OCI-LY7 (cell line): ENCODE data around the gene FBLN1. TPM values are rescaled to one million over a fixed set of nuclear protein-coding genes. Genes with fewer than 3 reads are reported as not detected.

Source experiments
- BruUV-seq: library from RNA; stranded (reverse); fragments of 400-500 nt; replicated peaks from 2 replicates; lab custom pipeline; 2021; lab: Mats Ljungman, UMichigan
- CTCF ChIA-PET: fragments of 300-600 bp; sonication (Branson Sonifier 250); formaldehyde crosslinking; loops from one replicate; lab custom pipeline; 2022; ENCODE audit warnings: antibody characterized with exemption; ENCODE audit not compliant: unreplicated experiment; lab: Charles Lee
- POLR2A ChIA-PET: fragments of 300-600 bp; sonication (Branson Sonifier 250); formaldehyde crosslinking; loops from one replicate; lab custom pipeline; 2022; ENCODE audit warnings: antibody characterized with exemption; lab: Charles Lee
- DNase-seq: peaks from one replicate; pipeline ENCODE4 v3.0.0-alpha.2; 2015; ENCODE audit warnings: low spot score
- H2AFZ ChIP-seq: fragments of 200-600 bp; sonication (generic), shearing (Covaris generic); 2 replicates; pipeline ENCODE4 v1.6.1; 2014; ENCODE audit warnings: mild to moderate bottlenecking, antibody characterized with exemption, low read length, moderate library complexity
- H3K27ac ChIP-seq: fragments of 200-600 bp; sonication (generic); 2 replicates; pipeline ENCODE4 v1.5.1; 2014; ENCODE audit warnings: mixed run types, low read depth, mild to moderate bottlenecking, moderate library complexity, low read length, inconsistent platforms; ENCODE audit not compliant: poor library complexity, severe bottlenecking
- H3K36me3 ChIP-seq: fragments of 200-600 bp; sonication (generic); 2 replicates; pipeline ENCODE4 v1.6.1; 2014; ENCODE audit warnings: mild to moderate bottlenecking, antibody characterized with exemption, low read length, moderate library complexity, mixed read lengths; ENCODE audit not compliant: insufficient read depth
- H3K4me1 ChIP-seq: fragments of 200-600 bp; sonication (generic); 2 replicates; pipeline ENCODE4 v1.5.1; 2014; ENCODE audit warnings: mild to moderate bottlenecking, low read length; ENCODE audit not compliant: insufficient read depth, poor library complexity, severe bottlenecking
- H3K4me2 ChIP-seq: fragments of 200-600 bp; sonication (generic); 2 replicates; pipeline ENCODE4 v1.6.1; 2014; ENCODE audit warnings: mild to moderate bottlenecking, low read length
- H3K4me3 ChIP-seq: fragments of 200-600 bp; sonication (generic); 2 replicates; pipeline ENCODE4 v1.5.1; 2014; ENCODE audit warnings: mild to moderate bottlenecking, low read depth, low read length; ENCODE audit not compliant: poor library complexity, severe bottlenecking
- H3K79me2 ChIP-seq: fragments of 200-600 bp; sonication (generic); 2 replicates; pipeline ENCODE4 v1.6.1; 2016; ENCODE audit warnings: low read depth, mild to moderate bottlenecking, low read length, moderate library complexity, mixed read lengths; ENCODE audit not compliant: insufficient read depth
- H3K9me2 ChIP-seq: fragments of 200-600 bp; sonication (generic); 2 replicates; pipeline ENCODE4 v1.6.1; 2016; ENCODE audit warnings: mild to moderate bottlenecking, low read length, mixed read lengths; ENCODE audit not compliant: insufficient read depth
- H3K9me3 ChIP-seq: fragments of 200-600 bp; sonication (generic); 2 replicates; pipeline ENCODE4 v1.6.1; 2014; ENCODE audit warnings: mild to moderate bottlenecking, mixed run types, low read length, mixed read lengths
- H4K20me1 ChIP-seq: fragments of 200-600 bp; sonication (generic); 2 replicates; pipeline ENCODE4 v1.6.1; 2014; ENCODE audit warnings: mild to moderate bottlenecking, antibody characterized with exemption, low read length, moderate library complexity, mixed read lengths; ENCODE audit not compliant: insufficient read depth
- EZH2phosphoT487 ChIP-seq: fragments of 200-600 bp; sonication (generic); IDR thresholded peaks from 2 replicates; pipeline ENCODE4 v1.6.1; 2018; ENCODE audit warnings: low read depth, borderline replicate concordance, mild to moderate bottlenecking, mixed run types, antibody characterized with exemption, low read length, moderate library complexity, mixed read lengths
- intact Hi-C: fragments of 100-400 bp; cut with micrococcal nuclease; formaldehyde crosslinking; loops from one replicate; pipeline ENCODE4 v1.10.0; 2022; ENCODE audit not compliant: unreplicated experiment
- total RNA-seq, 2 experiments: library from RNA; depleted of rRNA in 1 of 2; stranded (reverse); fragments of >200 nt in 1 of 2; shearing (Covaris generic) in 1 of 2; gene quantifications; 2 replicates each; pipeline ENCODE4 v1.2.3, GENCODE V29; 2014 to 2022
- TF ChIP-seq, protein P1 (sequence below): fragments of 200-600 bp; sonication (generic); conservative IDR thresholded peaks from 2 replicates; pipeline ENCODE4 v1.5.1; 2014; ENCODE audit warnings: mild to moderate bottlenecking, antibody characterized with exemption, low read length, moderate library complexity, mixed read lengths

The FBLN1 gene
- total RNA-seq, 2 experiments from 2014 or later, result not detected

DNA sequence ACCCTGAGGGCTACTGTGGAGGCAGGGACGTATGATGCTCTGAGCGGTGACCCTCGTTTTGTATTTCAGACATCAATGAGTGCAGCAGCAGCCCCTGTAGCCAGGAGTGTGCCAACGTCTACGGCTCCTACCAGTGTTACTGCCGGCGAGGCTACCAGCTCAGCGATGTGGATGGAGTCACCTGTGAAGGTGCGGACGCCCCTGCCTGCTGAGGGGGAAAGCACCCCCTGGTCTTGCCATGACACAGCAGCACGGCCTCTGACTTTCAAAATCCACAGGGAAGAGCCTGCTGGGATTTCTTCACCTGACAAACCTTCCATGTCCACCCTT is 44.3 kb downstream of the FBLN1 start:
- H3K79me2 ChIP-seq, result no peaks in the 10 kb centered on the region
- H3K4me1 ChIP-seq, result no peaks in the 10 kb centered on the region
- H3K4me2 ChIP-seq, result no peak overlapping the region
- H3K9me2 ChIP-seq, result no peaks in the 10 kb centered on the region
- H2AFZ ChIP-seq, result no peak overlapping the region
- no peaks in the 10 kb centered on the region for H3K36me3 ChIP-seq
- TF ChIP-seq, protein P1, sequence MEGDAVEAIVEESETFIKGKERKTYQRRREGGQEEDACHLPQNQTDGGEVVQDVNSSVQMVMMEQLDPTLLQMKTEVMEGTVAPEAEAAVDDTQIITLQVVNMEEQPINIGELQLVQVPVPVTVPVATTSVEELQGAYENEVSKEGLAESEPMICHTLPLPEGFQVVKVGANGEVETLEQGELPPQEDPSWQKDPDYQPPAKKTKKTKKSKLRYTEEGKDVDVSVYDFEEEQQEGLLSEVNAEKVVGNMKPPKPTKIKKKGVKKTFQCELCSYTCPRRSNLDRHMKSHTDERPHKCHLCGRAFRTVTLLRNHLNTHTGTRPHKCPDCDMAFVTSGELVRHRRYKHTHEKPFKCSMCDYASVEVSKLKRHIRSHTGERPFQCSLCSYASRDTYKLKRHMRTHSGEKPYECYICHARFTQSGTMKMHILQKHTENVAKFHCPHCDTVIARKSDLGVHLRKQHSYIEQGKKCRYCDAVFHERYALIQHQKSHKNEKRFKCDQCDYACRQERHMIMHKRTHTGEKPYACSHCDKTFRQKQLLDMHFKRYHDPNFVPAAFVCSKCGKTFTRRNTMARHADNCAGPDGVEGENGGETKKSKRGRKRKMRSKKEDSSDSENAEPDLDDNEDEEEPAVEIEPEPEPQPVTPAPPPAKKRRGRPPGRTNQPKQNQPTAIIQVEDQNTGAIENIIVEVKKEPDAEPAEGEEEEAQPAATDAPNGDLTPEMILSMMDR, result no peak
- TF ChIP-seq EZH2phosphoT487, result no peak
- H3K27ac ChIP-seq, result no peak overlapping the region
- H4K20me1 ChIP-seq, result no peaks in the 10 kb centered on the region
- H3K9me3 ChIP-seq, result no peaks in the 10 kb centered on the region
- intact Hi-C loops, result no loop called here
- ChIA-PET CTCF (no interaction called here), POLR2A (no interaction called here)
- no TSS peak for BruUV-seq
- H3K4me3 ChIP-seq, result no peak overlapping the region
- no peak for DNase-seq

DNA sequence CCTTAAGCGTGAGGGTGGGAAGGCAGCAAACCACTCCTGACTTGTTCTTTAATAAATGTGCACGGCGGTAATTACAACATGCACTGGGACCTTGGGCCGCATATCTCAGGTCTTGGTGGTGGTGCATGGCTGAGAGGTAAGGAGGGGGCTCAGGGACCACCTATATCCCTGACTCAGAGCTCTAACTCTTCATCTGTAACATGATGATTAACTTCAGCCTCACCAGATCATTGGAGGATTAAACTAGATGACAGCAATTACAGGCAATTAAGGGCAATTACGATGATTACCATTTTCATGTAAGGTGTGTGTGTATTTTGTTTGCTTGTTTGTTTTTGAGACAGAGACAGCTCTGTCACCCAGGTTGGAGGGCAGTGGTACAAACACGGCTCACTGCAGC is 45.0 kb downstream of the FBLN1 start:
- Histone ChIP-seq H3K4me1 (no peaks in the 10 kb centered on the region), H3K4me2 (no peak overlapping the region), H3K4me3 (no peak overlapping the region), H3K36me3 (no peaks in the 10 kb centered on the region), H3K9me2 (no peaks in the 10 kb centered on the region), H3K27ac (no peak overlapping the region), H2AFZ (no peak overlapping the region), H4K20me1 (no peaks in the 10 kb centered on the region), H3K79me2 (no peaks in the 10 kb centered on the region), H3K9me3 (no peaks in the 10 kb centered on the region)
- POLR2A ChIA-PET, result no interaction called here
- no TSS peak for BruUV-seq
- CTCF ChIA-PET, result no interaction called here
- TF ChIP-seq EZH2phosphoT487, result no peak
- TF ChIP-seq, protein P1, result no peak
- no peak for DNase-seq
- intact Hi-C loops, result no loop called here

DNA sequence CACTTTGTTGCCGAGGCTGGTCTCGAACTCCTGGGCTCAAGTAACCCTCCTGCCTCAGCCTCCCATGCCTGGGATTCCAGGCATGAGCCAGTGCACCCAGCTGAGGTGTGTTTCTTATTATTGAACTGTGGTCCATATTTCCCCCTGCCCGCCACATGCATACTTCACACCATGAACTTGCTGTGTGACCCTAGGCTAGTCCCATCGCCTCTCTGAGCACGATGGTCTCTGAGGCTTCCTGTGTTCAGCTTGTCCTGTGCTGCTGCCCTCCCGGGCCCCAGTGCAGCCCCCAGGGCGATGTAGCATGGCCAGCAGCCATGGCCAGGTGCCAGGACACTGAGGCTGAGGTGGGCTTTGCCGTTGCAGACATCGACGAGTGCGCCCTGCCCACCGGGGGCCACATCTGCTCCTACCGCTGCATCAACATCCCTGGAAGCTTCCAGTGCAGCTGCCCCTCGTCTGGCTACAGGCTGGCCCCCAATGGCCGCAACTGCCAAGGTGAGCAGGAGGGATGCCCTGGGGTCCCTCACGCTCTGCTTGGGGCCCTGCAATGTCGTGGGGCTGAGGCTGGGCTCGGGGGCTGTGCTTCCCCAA is 45.7 kb downstream of the FBLN1 start:
- no peak overlapping the region for H3K4me2 ChIP-seq

More for the DNA sequence above, 45.7 kb downstream of the FBLN1 start:
- intact Hi-C loops, result no loop called here
- no TSS peak for BruUV-seq
- Histone ChIP-seq H3K36me3 (no peaks in the 10 kb centered on the region), H3K4me3 (no peak overlapping the region), H3K79me2 (no peaks in the 10 kb centered on the region), H2AFZ (no peak overlapping the region), H4K20me1 (no peaks in the 10 kb centered on the region), H3K4me1 (no peaks in the 10 kb centered on the region), H3K9me2 (no peaks in the 10 kb centered on the region), H3K27ac (no peak overlapping the region), H3K9me3 (no peaks in the 10 kb centered on the region)
- DNase-seq, result no peak
- ChIA-PET POLR2A (no interaction called here), CTCF (no interaction called here)
- TF ChIP-seq, protein P1, result no peak
- TF ChIP-seq EZH2phosphoT487, result no peak
